Spleen (tissue), 11 donors: ENCODE data around the gene CENPL. TPM values are rescaled to one million over a fixed set of nuclear protein-coding genes. Genes with fewer than 3 reads are reported as not detected.

Experiments used
- DNase-seq: peaks from one replicate; pipeline ENCODE4 v3.0.0-alpha.2; 2020
- H3K27ac ChIP-seq, 8 donors: fragments of 200-600 bp; sonication (generic) in 7 of 8; 1 replicate in 4 of 8; 2 replicates in 4 of 8; pipeline versions ENCODE4 v1.5.0 to v1.8.0; 2016 to 2021; ENCODE audit warnings: inconsistent platforms in 4 of 8, mild to moderate bottlenecking in 4 of 8, moderate library complexity in 1 of 8
- H3K27me3 ChIP-seq, 7 donors: fragments of 200-600 bp; sonication (generic) in 6 of 7; replicated peaks in 1 of 7; 1 replicate in 4 of 7; 2 replicates in 3 of 7; pipeline versions ENCODE4 v1.5.0 to v1.8.0; 2016 to 2021; ENCODE audit warnings: inconsistent platforms in 3 of 7, mild to moderate bottlenecking in 1 of 7
- H3K36me3 ChIP-seq, 6 donors: fragments of 200-600 bp; sonication (generic) in 5 of 6; 1 replicate in 4 of 6; 2 replicates in 2 of 6; pipeline versions ENCODE4 v1.5.0 to v1.8.0; 2016 to 2021; ENCODE audit warnings: inconsistent platforms in 2 of 6
- H3K4me1 ChIP-seq, 6 donors: fragments of 200-600 bp; sonication (generic) in 5 of 6; 1 replicate in 3 of 6; 2 replicates in 3 of 6; pipeline versions ENCODE4 v1.5.0 to v1.8.0; 2016 to 2021; ENCODE audit warnings: inconsistent platforms in 3 of 6
- H3K4me3 ChIP-seq, 8 donors: fragments of 200-600 bp; sonication (generic) in 7 of 8; 1 replicate in 4 of 8; 2 replicates in 4 of 8; pipeline versions ENCODE4 v1.5.0 to v1.8.0; 2016 to 2021; ENCODE audit warnings: inconsistent platforms in 4 of 8, mild to moderate bottlenecking in 4 of 8, moderate library complexity in 2 of 8
- H3K9me3 ChIP-seq, 8 donors: fragments of 200-600 bp; sonication (generic) in 7 of 8; 1 replicate in 4 of 8; 2 replicates in 4 of 8; pipeline versions ENCODE4 v1.5.0 to v1.8.0; 2016 to 2021; ENCODE audit warnings: inconsistent platforms in 4 of 8
- POLR2A ChIP-seq, 3 donors: fragments of 450-650 bp; IDR thresholded peaks; one replicate each; pipeline ENCODE4 v1.5.1; 2017; ENCODE audit warnings: antibody characterized with exemption in 3 of 3, mild to moderate bottlenecking in 1 of 3
- POLR2AphosphoS5 ChIP-seq, 3 donors: sonication (generic); formaldehyde crosslinking; IDR thresholded peaks; one replicate each; pipeline ENCODE4 v1.5.1; 2017; ENCODE audit warnings: antibody characterized with exemption in 3 of 3
- intact Hi-C: fragments of 100-400 bp; cut with DNase I; formaldehyde crosslinking; loops from one replicate; pipeline ENCODE4 v1.15.0; 2023; ENCODE audit warnings: low total_unique reads
- polyA plus RNA-seq, 3 donors: library from polyadenylated mRNA; stranded (reverse); fragments of 200-250 nt; gene quantifications; one replicate each; pipeline ENCODE4 v1.2.1, GENCODE V29; 2013
- small RNA-seq, 4 donors: library from RNA; depleted of rRNA; stranded (forward); fragments of <200 nt; gene quantifications; one replicate each; pipeline ENCODE3, GENCODE V24; 2016
- total RNA-seq, 7 donors: library from RNA; depleted of rRNA in 3 of 7; stranded (reverse); fragments of >200 nt in 3 of 7; fragmentation: NEBNext Ultra II Directional in 4 of 7; extraction: Animal tissue kit (Norgen Biotek cat#: 25700) in 4 of 7; gene quantifications; one replicate each; pipeline versions ENCODE4 v1.1.0 to v1.2.1, GENCODE V29; 2016 to 2021
- TF ChIP-seq, protein P1 (sequence below), 11 experiments: fragments of 200-600 bp in 7 of 11; fragments of 450-650 bp in 4 of 11; sonication (generic) in 4 of 11; IDR thresholded peaks in 8 of 11; conservative IDR thresholded peaks in 3 of 11; 1 replicate in 7 of 11; 2 replicates in 4 of 11; pipeline versions ENCODE4 v1.4.0 to v1.8.0; 2016 to 2021; ENCODE audit warnings: antibody characterized with exemption in 11 of 11, inconsistent platforms in 4 of 11, mild to moderate bottlenecking in 1 of 11
- donor health status: healthy with polysubstance abuse.
- donor health status: DM: no; HTN: no; CAD: no; lungs with moderate emphysema.
- donor health status: DM: no; HTN: no; CAD: no.
- donor health status: Bipolar disorder and iron deficiency.
- donor health status: healthy.
- donor health status: DM: no; HTN: no; CAD: no.
- donor health status: DM: yes; HTN: yes; CAD: no.

Gene CENPL
- total and polyA plus RNA-seq, 10 donors: 2.4 to 22.2 (median 6.3) TPM

DNA sequence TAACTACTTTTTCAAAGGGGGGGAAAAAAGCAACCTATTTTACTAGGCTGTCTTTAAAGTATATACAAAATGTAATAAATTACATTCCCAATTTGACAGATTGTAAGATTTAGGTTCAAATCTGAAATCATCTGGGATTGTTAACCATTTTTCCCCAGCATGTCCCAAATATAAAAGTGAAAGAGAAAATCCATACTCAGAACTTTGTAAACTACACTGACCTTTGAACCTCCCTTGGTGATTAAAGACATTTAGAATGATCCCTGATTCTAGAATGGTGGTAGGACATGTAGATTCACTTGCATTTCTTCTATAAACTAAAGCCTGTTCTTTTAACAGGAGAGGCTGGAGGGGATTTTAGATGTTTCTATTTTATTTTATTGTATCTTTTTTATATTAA lies 70.9 kb downstream of the CENPL start:
- intact Hi-C loops: no loop called here
- TF ChIP-seq POLR2A (IDR thresholded peaks at IDR 0.05) (no peak), POLR2AphosphoS5 (IDR thresholded peaks at IDR 0.05) (no peak)
- TF ChIP-seq, protein P1, sequence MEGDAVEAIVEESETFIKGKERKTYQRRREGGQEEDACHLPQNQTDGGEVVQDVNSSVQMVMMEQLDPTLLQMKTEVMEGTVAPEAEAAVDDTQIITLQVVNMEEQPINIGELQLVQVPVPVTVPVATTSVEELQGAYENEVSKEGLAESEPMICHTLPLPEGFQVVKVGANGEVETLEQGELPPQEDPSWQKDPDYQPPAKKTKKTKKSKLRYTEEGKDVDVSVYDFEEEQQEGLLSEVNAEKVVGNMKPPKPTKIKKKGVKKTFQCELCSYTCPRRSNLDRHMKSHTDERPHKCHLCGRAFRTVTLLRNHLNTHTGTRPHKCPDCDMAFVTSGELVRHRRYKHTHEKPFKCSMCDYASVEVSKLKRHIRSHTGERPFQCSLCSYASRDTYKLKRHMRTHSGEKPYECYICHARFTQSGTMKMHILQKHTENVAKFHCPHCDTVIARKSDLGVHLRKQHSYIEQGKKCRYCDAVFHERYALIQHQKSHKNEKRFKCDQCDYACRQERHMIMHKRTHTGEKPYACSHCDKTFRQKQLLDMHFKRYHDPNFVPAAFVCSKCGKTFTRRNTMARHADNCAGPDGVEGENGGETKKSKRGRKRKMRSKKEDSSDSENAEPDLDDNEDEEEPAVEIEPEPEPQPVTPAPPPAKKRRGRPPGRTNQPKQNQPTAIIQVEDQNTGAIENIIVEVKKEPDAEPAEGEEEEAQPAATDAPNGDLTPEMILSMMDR (IDR thresholded peaks at IDR 0.05 in 8 of 11, conservative IDR thresholded peaks at IDR 0.05 in 3 of 11): no peak
- Histone ChIP-seq H3K27me3 (no peaks in the 10 kb centered on the region), H3K4me3 (no peak overlapping the region), H3K36me3 (peaks cover 0 to 74% (median 63%) of the 10 kb centered on the region in 6 donors), H3K9me3 (no peaks in the 10 kb centered on the region), H3K27ac (no peak overlapping the region), H3K4me1 (no peaks in the 10 kb centered on the region)
- DNase-seq: no peak

Small RNA genes within 50 kb of the gene (small RNA-seq; reads per million reads assigned to genes)
- 0 reads per million in 4 donors for gene RF00019

Other genes starting within 250 kb of the CENPL start
- gene SLC9C2, start 221.8 kb downstream of the CENPL start, total RNA-seq: 1 to 10 TPM in 3 of 7 donors, under 1 TPM in 3, not detected in 1; 0.29 to 2.0 (median 1.1) TPM
- under 1 TPM; 0.03 to 0.48 (median 0.07) TPM for gene SLC9C2, start 221.8 kb downstream of the CENPL start, polyA plus RNA-seq
- gene TEX50, start 189.5 kb downstream of the CENPL start, total RNA-seq: not detected
- gene TEX50, start 189.5 kb downstream of the CENPL start, polyA plus RNA-seq: not detected
- 1 to 10 TPM in 3 of 7 donors, under 1 TPM in 3, not detected in 1; 0.67 to 1.1 (median 0.92) TPM for gene ANKRD45, start 155.0 kb downstream of the CENPL start, total RNA-seq
- gene ANKRD45, start 155.0 kb downstream of the CENPL start, polyA plus RNA-seq: under 1 TPM; 0.13 to 0.30 (median 0.19) TPM
- 10 to 100 TPM; 25.4 to 36.3 (median 29.2) TPM for gene KLHL20, start 109.9 kb downstream of the CENPL start, total RNA-seq
- gene KLHL20, start 109.9 kb downstream of the CENPL start, polyA plus RNA-seq: 1 to 10 TPM; 4.1 to 9.0 (median 5.6) TPM
- 10 to 100 TPM; 12.6 to 23.3 (median 18.2) TPM for gene DARS2, start 210 bp downstream of the CENPL start, total RNA-seq
- 1 to 10 TPM; 4.7 to 7.3 (median 6.8) TPM for gene DARS2, start 210 bp downstream of the CENPL start, polyA plus RNA-seq
- 100 to 1,000 TPM; 287 to 382 (median 327) TPM for gene GAS5, start 43.1 kb upstream of the CENPL start, total RNA-seq
- gene GAS5, start 43.1 kb upstream of the CENPL start, polyA plus RNA-seq: 1,000 to 10,000 TPM in 2 of 3 donors, 100 to 1,000 TPM in 1; 665 to 1,371 (median 1,326) TPM
- gene ZBTB37, start 43.5 kb upstream of the CENPL start, total RNA-seq: 10 to 100 TPM; 16.4 to 29.8 (median 23.4) TPM
- gene ZBTB37, start 43.5 kb upstream of the CENPL start, polyA plus RNA-seq: 1 to 10 TPM; 1.1 to 2.0 (median 1.3) TPM
- gene SERPINC1, start 92.4 kb upstream of the CENPL start, total RNA-seq: under 1 TPM in 2 of 7 donors, not detected in 5; 0.22 to 0.49 TPM
- gene SERPINC1, start 92.4 kb upstream of the CENPL start, polyA plus RNA-seq: under 1 TPM in 2 of 3 donors, not detected in 1; 0.10 to 0.12 TPM
- 10 to 100 TPM; 48.9 to 64.2 (median 54.6) TPM for gene RC3H1, start 197.5 kb upstream of the CENPL start, total RNA-seq
- 1 to 10 TPM; 3.9 to 6.3 (median 4.8) TPM for gene RC3H1, start 197.5 kb upstream of the CENPL start, polyA plus RNA-seq